ENCODE results near the gene FKBP2. TPM values are rescaled to one million over a fixed set of nuclear protein-coding genes. Genes with fewer than 3 reads are reported as not detected.
"Not testable (repeated sequence)": the region's sequence is repeated elsewhere in the genome, so short reads cannot be mapped to it uniquely, and the experiment has no call there.

Gene FKBP2
- total RNA-seq, 4 donors from 2014 or later = 38.2 to 101 (median 57.8) TPM

- H3K27ac ChIP-seq = peak overlapping the region; percentile 46 to 92 (median 84)
- TF ChIP-seq EP300 (IDR thresholded peaks at IDR 0.05) (no peak), CTCF (IDR thresholded peaks at IDR 0.05) (no peak)
Measured at GRCh38 chr11:64245401-64245796, 4.5 kb downstream of the FKBP2 start.

GRCh38 chr11:64245797-64246620 is 5.1 kb downstream of the FKBP2 start:
- Histone ChIP-seq H3K4me3 (peak overlapping the region; percentile 44 to 80 (median 70)), H3K36me3 (peaks cover 0 to 18% (median 0%) of the 10 kb centered on the region in 3 donors), H3K4me1 (peaks cover 0 to 80% (median 32%) of the 10 kb centered on the region in 4 donors), H3K9me3 (no peaks in the 10 kb centered on the region), H3K27ac (peak overlapping the region; percentile 46 to 92 (median 84)), H3K27me3 (no peaks in the 10 kb centered on the region)
- peak; percentile 58 for DNase-seq (ENCODE audit: low spot score in 2 of 2)
- TF ChIP-seq EP300 (IDR thresholded peaks at IDR 0.05) (no peak), POLR2A (IDR thresholded peaks at IDR 0.05) (no peak), CTCF (IDR thresholded peaks at IDR 0.05) (no peak)
- 1% methylated on average over 38 to 43 of the region's 46 CpGs for WGBS, 2 donors

More at GRCh38 chr11:64245401-64245796, 4.5 kb downstream of the FKBP2 start:
- 0 to 2% methylated on average over 3 to 6 of the region's 6 CpGs for WGBS, 2 donors
- Histone ChIP-seq H3K9me3 (no peaks in the 10 kb centered on the region), H3K4me1 (peaks cover 0 to 76% (median 27%) of the 10 kb centered on the region in 4 donors), H3K27me3 (no peaks in the 10 kb centered on the region), H3K4me3 (peak overlapping the region; percentile 44 to 80 (median 70)), H3K36me3 (peaks cover 0 to 18% (median 0%) of the 10 kb centered on the region in 3 donors)
- no peak for DNase-seq (ENCODE audit: low spot score in 2 of 2)

- WGBS, 2 donors = 3% methylated on average over 17 of the region's 43 CpGs; no CpG with 5 or more reads in 1 of the 2 donors
- peak overlapping the region; percentile 55 to 80 (median 74) for H3K4me3 ChIP-seq
- H3K4me1 ChIP-seq = peaks cover 0 to 81% (median 34%) of the 10 kb centered on the region in 4 donors
- not testable (repeated sequence) for H3K9me3 ChIP-seq; DNase-seq (ENCODE audit: low spot score in 2 of 2); H3K27me3 ChIP-seq
- H3K27ac ChIP-seq = peak overlapping the region; percentile 46 to 92 (median 88)
- H3K36me3 ChIP-seq = peaks cover 0 to 18% (median 0%) of the 10 kb centered on the region in 3 donors
Measured at GRCh38 chr11:64246621-64246870, 5.7 kb downstream of the FKBP2 start.

- H3K4me1 ChIP-seq = peaks cover 0 to 82% (median 35%) of the 10 kb centered on the region in 4 donors
- peak within 1 kb of the TSS; percentile 70 to 92 (median 88) for H3K27ac ChIP-seq
- H3K27me3 ChIP-seq = no peaks in the 10 kb centered on the region
- no peaks in the 10 kb centered on the region for H3K9me3 ChIP-seq
- WGBS, 2 donors = 1% methylated on average over 39 to 45 of the region's 74 CpGs
- peak in 1 of 2 donors; percentile 29 for TF ChIP-seq POLR2A (IDR thresholded peaks at IDR 0.05)
- TF ChIP-seq EP300 (IDR thresholded peaks at IDR 0.05) = peak; percentile 39 to 62
- peak in 3 of 5 experiments; percentile 10 to 64 (median 38) for TF ChIP-seq CTCF (IDR thresholded peaks at IDR 0.05)
- DNase-seq (ENCODE audit: low spot score in 2 of 2) = peak; percentile 77
- peak within 1 kb of the TSS; percentile 55 to 80 (median 74) for H3K4me3 ChIP-seq
- H3K36me3 ChIP-seq = peaks cover 0 to 18% (median 0%) of the 10 kb centered on the region in 3 donors
Measured at GRCh38 chr11:64246871-64247728, 6.2 kb downstream of the FKBP2 start, which contains the start of gene PPP1R14B. PPP1R14B (minus strand) TSS chr11:64246943; CDS start chr11:64246673, 270 bp downstream.

- DNase-seq (ENCODE audit: low spot score in 2 of 2) = no peak
- no peak for TF ChIP-seq POLR2A (IDR thresholded peaks at IDR 0.05)
- no peak for TF ChIP-seq EP300 (IDR thresholded peaks at IDR 0.05)
- TF ChIP-seq CTCF (IDR thresholded peaks at IDR 0.05) = no peak
- no peaks in the 10 kb centered on the region for H3K27me3 ChIP-seq
- 34 to 40% methylated on average over 30 to 31 of the region's 31 CpGs for WGBS, 2 donors
- H3K36me3 ChIP-seq = peaks cover 0 to 16% (median 0%) of the 10 kb centered on the region in 3 donors
- H3K4me1 ChIP-seq = peaks cover 0 to 82% (median 36%) of the 10 kb centered on the region in 4 donors
- peak overlapping the region; percentile 55 to 80 (median 74) for H3K4me3 ChIP-seq
- no peaks in the 10 kb centered on the region for H3K9me3 ChIP-seq
- peak overlapping the region; percentile 70 to 92 (median 86) for H3K27ac ChIP-seq
Measured at GRCh38 chr11:64247729-64248531, 7.0 kb downstream of the FKBP2 start.
